ENCODE data around the gene TMPRSS2. TPM values are rescaled to one million over a fixed set of nuclear protein-coding genes. Genes with fewer than 3 reads are reported as not detected.

Gene TMPRSS2
- total and polyA plus RNA-seq, 2 donors (not counting 3 experiments of a cell fraction or from before 2014, with no cell fraction given), result not detected

DNA sequence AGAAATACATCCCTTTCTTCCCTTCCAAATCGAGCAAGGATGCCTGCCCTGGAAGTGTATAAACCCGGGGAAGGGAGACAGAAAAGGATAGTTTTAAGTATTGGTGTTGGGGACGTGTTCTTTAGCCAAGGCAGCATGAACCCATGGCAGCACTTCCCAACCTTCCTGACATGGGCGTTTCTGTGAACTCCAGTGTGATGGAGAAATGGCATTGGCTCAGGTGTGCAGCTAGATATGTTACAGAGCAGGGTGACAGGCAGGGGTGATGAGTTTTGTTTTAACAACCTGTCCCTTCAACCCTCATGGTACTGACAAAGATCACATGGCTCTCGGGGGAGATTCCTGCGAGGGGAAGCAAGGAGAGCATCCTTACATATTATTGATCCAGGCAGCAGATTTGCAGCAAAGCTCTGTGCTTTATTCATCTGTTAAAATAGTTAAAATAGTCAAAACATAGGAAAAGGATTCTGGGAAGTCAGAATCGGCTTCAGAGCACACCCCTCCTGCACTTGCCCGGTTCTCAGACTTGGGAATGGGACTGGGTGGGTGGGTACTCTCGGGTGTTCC lies 78.0 kb downstream of the TMPRSS2 start:
- FAIRE-seq, result no peak

More for the DNA sequence above, 78.0 kb downstream of the TMPRSS2 start:
- no peaks in the 10 kb centered on the region for H3K36me3 ChIP-seq (ENCODE audit: control insufficient read depth in 2 of 2, extremely low read depth in 1 of 2, insufficient read depth in 2 of 2, low read length in 2 of 2)
- H3K4me1 ChIP-seq (ENCODE audit: control insufficient read depth, extremely low read depth, insufficient read depth, low read length), result peaks cover 6% of the 10 kb centered on the region
- POLR2A ChIA-PET, result interaction anchor here (0.7 kb wide), 1 partner anchor 114 kb away, joined by 7 read pairs; no protein-coding TSS in a partner anchor
- H2AFZ ChIP-seq (ENCODE audit: low read depth, low read length), result no peak overlapping the region
- no TSS peak for BruUV-seq (replicated peaks)
- H3K4me2 ChIP-seq (ENCODE audit: insufficient read depth, low read length), result no peak overlapping the region
- no peak overlapping the region for H3K27ac ChIP-seq (ENCODE audit: insufficient read depth, low read depth, low read length)
- no peaks in the 10 kb centered on the region for H3K79me2 ChIP-seq (ENCODE audit: control insufficient read depth, insufficient read depth, low read length)
- dilution Hi-C loops (cut with MboI; ENCODE audit: extremely low pct_ligation_motif_present, low sequenced_read_pairs) (no loop called here), intact Hi-C loops (cut with micrococcal nuclease) (no loop called here)
- CTCF ChIA-PET, result no interaction called here
- H3K27me3 ChIP-seq (ENCODE audit: control insufficient read depth in 2 of 2, insufficient read depth in 2 of 2, low read length in 2 of 2), result peaks cover 7 to 11% of the 10 kb centered on the region in 2 experiments
- TF ChIP-seq, protein P1, sequence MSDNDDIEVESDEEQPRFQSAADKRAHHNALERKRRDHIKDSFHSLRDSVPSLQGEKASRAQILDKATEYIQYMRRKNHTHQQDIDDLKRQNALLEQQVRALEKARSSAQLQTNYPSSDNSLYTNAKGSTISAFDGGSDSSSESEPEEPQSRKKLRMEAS (IDR thresholded peaks at IDR 0.05; ENCODE audit: insufficient read depth, insufficient read length), result no peak
- TF ChIP-seq GATA2 (IDR thresholded peaks at IDR 0.05; ENCODE audit: insufficient read depth, insufficient read length, low read depth, low read length) (no peak), POLR2AphosphoS5 (IDR thresholded peaks at IDR 0.05; ENCODE audit: insufficient read depth, low read depth, low read length) (no peak), POLR2A (IDR thresholded peaks at IDR 0.05; ENCODE audit: low read depth, low read length) (no peak), EZH2 (IDR thresholded peaks at IDR 0.05; ENCODE audit: borderline replicate concordance, low read depth, low read length, severe bottlenecking) (no peak), FOS (IDR thresholded peaks at IDR 0.05; ENCODE audit: borderline replicate concordance, insufficient read depth, low read length) (no peak), JUN (IDR thresholded peaks at IDR 0.05; ENCODE audit: borderline replicate concordance, insufficient read depth, insufficient read length, low read depth) (no peak), MYC (IDR thresholded peaks at IDR 0.05; ENCODE audit: low read depth, low read length) (no peak)
- TF ChIP-seq, protein P2, sequence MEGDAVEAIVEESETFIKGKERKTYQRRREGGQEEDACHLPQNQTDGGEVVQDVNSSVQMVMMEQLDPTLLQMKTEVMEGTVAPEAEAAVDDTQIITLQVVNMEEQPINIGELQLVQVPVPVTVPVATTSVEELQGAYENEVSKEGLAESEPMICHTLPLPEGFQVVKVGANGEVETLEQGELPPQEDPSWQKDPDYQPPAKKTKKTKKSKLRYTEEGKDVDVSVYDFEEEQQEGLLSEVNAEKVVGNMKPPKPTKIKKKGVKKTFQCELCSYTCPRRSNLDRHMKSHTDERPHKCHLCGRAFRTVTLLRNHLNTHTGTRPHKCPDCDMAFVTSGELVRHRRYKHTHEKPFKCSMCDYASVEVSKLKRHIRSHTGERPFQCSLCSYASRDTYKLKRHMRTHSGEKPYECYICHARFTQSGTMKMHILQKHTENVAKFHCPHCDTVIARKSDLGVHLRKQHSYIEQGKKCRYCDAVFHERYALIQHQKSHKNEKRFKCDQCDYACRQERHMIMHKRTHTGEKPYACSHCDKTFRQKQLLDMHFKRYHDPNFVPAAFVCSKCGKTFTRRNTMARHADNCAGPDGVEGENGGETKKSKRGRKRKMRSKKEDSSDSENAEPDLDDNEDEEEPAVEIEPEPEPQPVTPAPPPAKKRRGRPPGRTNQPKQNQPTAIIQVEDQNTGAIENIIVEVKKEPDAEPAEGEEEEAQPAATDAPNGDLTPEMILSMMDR (IDR thresholded peaks at IDR 0.05; ENCODE audit: extremely low read depth in 1 of 2, insufficient read depth in 1 of 2, low read depth in 1 of 2, low read length in 2 of 2), result no peak
- no peak overlapping the region for H3K4me3 ChIP-seq (replicated peaks in 1 of 3; ENCODE audit: insufficient read depth in 1 of 3, low read depth in 1 of 3, low read length in 3 of 3)
- no peak for DNase-seq (ENCODE audit: low read depth, low spot score)
- no peaks in the 10 kb centered on the region for H3K9me3 ChIP-seq (replicated peaks; ENCODE audit: control insufficient read depth, insufficient read depth, low read length)
- no peaks in the 10 kb centered on the region for H4K20me1 ChIP-seq (replicated peaks; ENCODE audit: control insufficient read depth, extremely low read depth, insufficient read depth, low read length)
- H3K9ac ChIP-seq (replicated peaks; ENCODE audit: extremely low read depth, insufficient read depth, low read length), result no peak overlapping the region
- no peaks in the 10 kb centered on the region for H3K9me1 ChIP-seq (replicated peaks; ENCODE audit: control insufficient read depth, extremely low read depth, insufficient read depth, low read length)

Measured in endothelial cell of umbilical vein (primary cell).